ENCODE results near the gene SCN2B.

Gene SCN2B

GRCh38 chr11:118112711-118113430, 63.6 kb downstream of the SCN2B start:
- Histone ChIP-seq H3K4me3 (ENCODE audit: low read depth in 1 of 2, low read length in 2 of 2) (no peak overlapping the region), H3K27ac (ENCODE audit: low read length) (no peak overlapping the region), H3K36me3 (ENCODE audit: insufficient read depth, low read length) (no peaks in the 10 kb centered on the region), H3K4me1 (ENCODE audit: insufficient read depth, low read length) (no peaks in the 10 kb centered on the region), H3K27me3 (ENCODE audit: insufficient read depth, low read length, poor library complexity) (peaks cover 25% of the 10 kb centered on the region), H4K20me1 (ENCODE audit: insufficient read depth, low read length) (no peaks in the 10 kb centered on the region; the same call in 1 of the 2 replicates), H2AFZ (ENCODE audit: low read depth, low read length) (no peak overlapping the region), H3K9ac (ENCODE audit: low read depth, low read length) (no peak overlapping the region), H3K4me2 (ENCODE audit: insufficient read depth, low read length) (no peak overlapping the region), H3K79me2 (ENCODE audit: insufficient read depth, low read length) (no peaks in the 10 kb centered on the region), H3K9me3 (ENCODE audit: insufficient read depth, low read length, severe bottlenecking) (no peaks in the 10 kb centered on the region)
- TF ChIP-seq EZH2 (IDR thresholded peaks at IDR 0.05; ENCODE audit: borderline replicate concordance, low read depth, low read length, severe bottlenecking): no peak
- TF ChIP-seq CTCF (IDR thresholded peaks at IDR 0.05; ENCODE audit: borderline replicate concordance, extremely low read depth, low read length, poor library complexity, severe bottlenecking): no peak
- DNase-seq (no peak), ATAC-seq (ENCODE audit: insufficient read depth, low read depth) (no peak)

Measured in DND-41 (cell line).